ENCODE data around the gene RESP18. TPM values are rescaled to one million over a fixed set of nuclear protein-coding genes. Genes with fewer than 3 reads are reported as not detected.

The RESP18 gene
- polyA plus RNA-seq, 2 of the 4 experiments (the other 2 are of a cell fraction), result not detected

DNA sequence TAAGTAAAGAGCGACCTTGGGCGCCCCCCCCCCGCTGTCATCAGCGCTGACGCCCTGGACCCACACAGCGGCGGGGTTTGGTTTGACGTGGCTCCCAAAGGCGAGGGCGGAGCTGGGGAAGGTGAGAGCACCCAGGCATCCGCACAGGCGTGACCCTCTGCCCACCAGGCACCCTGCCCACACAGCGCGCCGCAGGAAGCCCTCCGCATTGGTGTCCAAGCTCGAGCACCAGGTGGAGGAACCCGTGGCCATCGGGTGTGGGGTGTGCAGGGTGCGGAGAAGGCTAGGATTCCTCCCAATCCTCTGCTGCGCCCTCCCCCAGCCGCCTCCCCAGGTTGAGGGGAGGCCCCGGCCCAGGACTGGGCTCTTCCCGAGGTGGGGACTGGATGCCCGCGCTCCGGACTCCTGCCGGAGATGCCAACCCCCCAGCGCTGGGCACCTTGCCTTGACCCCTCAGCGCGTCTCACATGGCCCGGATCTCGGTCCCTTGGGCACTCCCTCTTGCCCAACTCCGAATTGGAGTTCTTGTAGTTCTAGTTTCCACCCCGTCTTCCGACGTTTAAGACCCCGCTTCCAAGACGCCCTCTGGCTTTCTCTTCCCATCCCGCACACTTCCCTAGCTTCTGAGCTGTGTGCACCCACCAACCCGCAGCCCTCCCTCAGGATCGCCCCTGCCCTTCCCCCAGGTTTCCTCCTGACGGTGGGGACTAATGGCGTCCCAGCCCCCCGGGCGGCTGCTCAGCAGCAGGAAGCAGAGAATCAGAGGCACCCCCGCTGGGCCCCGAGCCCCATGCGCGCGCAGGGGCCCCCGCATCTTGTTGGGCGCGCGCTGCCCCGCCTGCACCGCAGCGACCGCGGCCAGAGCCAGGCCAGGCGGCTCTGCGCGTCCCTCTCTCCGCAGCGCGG, 25.9 kb upstream of the RESP18 start:
- FAIRE-seq, result no peak
- ATAC-seq, result peak; percentile 58 to 68
- ChIA-PET POLR2A (interaction anchor here (0.8 kb wide), 1 partner anchor 10 kb away, joined by 3 read pairs; no protein-coding TSS in a partner anchor), CTCF (interaction anchor here (0.6 to 2.0 kb wide), 7 partner anchors 24 to 874 kb away, joined by 3 to 7 read pairs (median 4); no protein-coding TSS in a partner anchor)
- Histone ChIP-seq H3K4me2 (peak overlapping the region; percentile 95), H3K9me3 (no peaks in the 10 kb centered on the region), H3K27ac (peak overlapping the region in 1 of 2 experiments; percentile 19; a peak in 1 of 6 replicates), H3K4me1 (peaks cover 21% of the 10 kb centered on the region), H3K4me3 (peak overlapping the region; percentile 40)
- TF ChIP-seq NR3C1 (IDR thresholded peaks at IDR 0.05) (no peak), NFE2L2 (conservative IDR thresholded peaks at IDR 0.05; ENCODE audit: low read length) (no peak)
- TF ChIP-seq, protein P1, sequence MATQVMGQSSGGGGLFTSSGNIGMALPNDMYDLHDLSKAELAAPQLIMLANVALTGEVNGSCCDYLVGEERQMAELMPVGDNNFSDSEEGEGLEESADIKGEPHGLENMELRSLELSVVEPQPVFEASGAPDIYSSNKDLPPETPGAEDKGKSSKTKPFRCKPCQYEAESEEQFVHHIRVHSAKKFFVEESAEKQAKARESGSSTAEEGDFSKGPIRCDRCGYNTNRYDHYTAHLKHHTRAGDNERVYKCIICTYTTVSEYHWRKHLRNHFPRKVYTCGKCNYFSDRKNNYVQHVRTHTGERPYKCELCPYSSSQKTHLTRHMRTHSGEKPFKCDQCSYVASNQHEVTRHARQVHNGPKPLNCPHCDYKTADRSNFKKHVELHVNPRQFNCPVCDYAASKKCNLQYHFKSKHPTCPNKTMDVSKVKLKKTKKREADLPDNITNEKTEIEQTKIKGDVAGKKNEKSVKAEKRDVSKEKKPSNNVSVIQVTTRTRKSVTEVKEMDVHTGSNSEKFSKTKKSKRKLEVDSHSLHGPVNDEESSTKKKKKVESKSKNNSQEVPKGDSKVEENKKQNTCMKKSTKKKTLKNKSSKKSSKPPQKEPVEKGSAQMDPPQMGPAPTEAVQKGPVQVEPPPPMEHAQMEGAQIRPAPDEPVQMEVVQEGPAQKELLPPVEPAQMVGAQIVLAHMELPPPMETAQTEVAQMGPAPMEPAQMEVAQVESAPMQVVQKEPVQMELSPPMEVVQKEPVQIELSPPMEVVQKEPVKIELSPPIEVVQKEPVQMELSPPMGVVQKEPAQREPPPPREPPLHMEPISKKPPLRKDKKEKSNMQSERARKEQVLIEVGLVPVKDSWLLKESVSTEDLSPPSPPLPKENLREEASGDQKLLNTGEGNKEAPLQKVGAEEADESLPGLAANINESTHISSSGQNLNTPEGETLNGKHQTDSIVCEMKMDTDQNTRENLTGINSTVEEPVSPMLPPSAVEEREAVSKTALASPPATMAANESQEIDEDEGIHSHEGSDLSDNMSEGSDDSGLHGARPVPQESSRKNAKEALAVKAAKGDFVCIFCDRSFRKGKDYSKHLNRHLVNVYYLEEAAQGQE (IDR thresholded peaks at IDR 0.05), result no peak
- TF ChIP-seq, protein P2, sequence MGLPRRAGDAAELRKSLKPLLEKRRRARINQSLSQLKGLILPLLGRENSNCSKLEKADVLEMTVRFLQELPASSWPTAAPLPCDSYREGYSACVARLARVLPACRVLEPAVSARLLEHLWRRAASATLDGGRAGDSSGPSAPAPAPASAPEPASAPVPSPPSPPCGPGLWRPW (IDR thresholded peaks at IDR 0.05), result no peak
- 24% methylated on average over 52 of the region's 66 CpGs for WGBS (ENCODE audit: missing lambda C conversion rate)
- peak in 1 of 2 experiments; percentile 15 for DNase-seq (ENCODE audit: low read depth in 1 of 2, low spot score in 1 of 2)

DNA sequence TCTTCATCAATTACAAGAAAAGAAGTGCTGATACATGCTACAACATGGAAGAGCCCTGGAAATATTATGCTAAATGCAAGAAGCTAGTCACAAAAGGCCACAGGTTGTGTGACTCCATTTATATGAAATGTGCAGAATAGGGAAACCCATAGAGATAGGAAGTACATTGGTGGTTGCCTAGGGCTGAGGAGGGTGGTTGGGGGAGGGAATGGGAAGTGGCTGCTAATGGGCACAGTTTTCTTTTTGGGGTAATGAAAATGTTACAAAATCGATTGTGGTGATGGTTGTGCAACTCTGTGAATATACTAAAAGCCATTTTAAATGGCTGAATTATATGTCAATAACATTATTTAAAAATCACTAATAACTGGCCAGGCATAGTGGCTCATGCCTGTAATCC, 24.3 kb upstream of the RESP18 start:
- WGBS (ENCODE audit: missing lambda C conversion rate), result 14% methylated on average over 1 of the region's 1 CpG
- no peak for TF ChIP-seq TP53 (CRISPR knock-in tag; IDR thresholded peaks at IDR 0.05)
- no peak for TF ChIP-seq JUNB (IDR thresholded peaks at IDR 0.05)
- no peak for TF ChIP-seq SREBF2 (IDR thresholded peaks at IDR 0.05)
- no peak for TF ChIP-seq RAD21 (conservative IDR thresholded peaks at IDR 0.05 in 1 of 2, IDR thresholded peaks at IDR 0.05 in 1 of 2)
- TF ChIP-seq CHD4 (IDR thresholded peaks at IDR 0.05; ENCODE audit: borderline replicate concordance), result no peak
- TF ChIP-seq, protein P3, sequence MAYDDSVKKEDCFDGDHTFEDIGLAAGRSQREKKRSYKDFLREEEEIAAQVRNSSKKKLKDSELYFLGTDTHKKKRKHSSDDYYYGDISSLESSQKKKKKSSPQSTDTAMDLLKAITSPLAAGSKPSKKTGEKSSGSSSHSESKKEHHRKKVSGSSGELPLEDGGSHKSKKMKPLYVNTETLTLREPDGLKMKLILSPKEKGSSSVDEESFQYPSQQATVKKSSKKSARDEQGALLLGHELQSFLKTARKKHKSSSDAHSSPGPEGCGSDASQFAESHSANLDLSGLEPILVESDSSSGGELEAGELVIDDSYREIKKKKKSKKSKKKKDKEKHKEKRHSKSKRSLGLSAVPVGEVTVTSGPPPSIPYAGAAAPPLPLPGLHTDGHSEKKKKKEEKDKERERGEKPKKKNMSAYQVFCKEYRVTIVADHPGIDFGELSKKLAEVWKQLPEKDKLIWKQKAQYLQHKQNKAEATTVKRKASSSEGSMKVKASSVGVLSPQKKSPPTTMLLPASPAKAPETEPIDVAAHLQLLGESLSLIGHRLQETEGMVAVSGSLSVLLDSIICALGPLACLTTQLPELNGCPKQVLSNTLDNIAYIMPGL (CRISPR knock-in tag; IDR thresholded peaks at IDR 0.05; ENCODE audit: borderline replicate concordance), result no peak
- TF ChIP-seq TFCP2L1 (CRISPR knock-in tag; IDR thresholded peaks at IDR 0.05), result no peak
- TF ChIP-seq, protein P4, sequence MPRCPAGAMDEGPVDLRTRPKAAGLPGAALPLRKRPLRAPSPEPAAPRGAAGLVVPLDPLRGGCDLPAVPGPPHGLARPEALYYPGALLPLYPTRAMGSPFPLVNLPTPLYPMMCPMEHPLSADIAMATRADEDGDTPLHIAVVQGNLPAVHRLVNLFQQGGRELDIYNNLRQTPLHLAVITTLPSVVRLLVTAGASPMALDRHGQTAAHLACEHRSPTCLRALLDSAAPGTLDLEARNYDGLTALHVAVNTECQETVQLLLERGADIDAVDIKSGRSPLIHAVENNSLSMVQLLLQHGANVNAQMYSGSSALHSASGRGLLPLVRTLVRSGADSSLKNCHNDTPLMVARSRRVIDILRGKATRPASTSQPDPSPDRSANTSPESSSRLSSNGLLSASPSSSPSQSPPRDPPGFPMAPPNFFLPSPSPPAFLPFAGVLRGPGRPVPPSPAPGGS (IDR thresholded peaks at IDR 0.05), result no peak
- ChIA-PET POLR2A (no interaction called here), CTCF (interaction anchor here (0.6 to 2.0 kb wide), 5 partner anchors 15 to 480 kb away, joined by 3 to 7 read pairs (median 4); no protein-coding TSS in a partner anchor)
- FAIRE-seq (no peak), DNase-seq (ENCODE audit: low read depth in 1 of 2, low spot score in 1 of 2) (no peak), ATAC-seq (no peak)
- Histone ChIP-seq H3K4me3 (no peak overlapping the region), H3K9me3 (no peaks in the 10 kb centered on the region), H3K4me2 (no peak overlapping the region), H3K27ac (no peak overlapping the region), H3K4me1 (peaks cover 9% of the 10 kb centered on the region; the same call in 2 of the 3 replicates)

DNA sequence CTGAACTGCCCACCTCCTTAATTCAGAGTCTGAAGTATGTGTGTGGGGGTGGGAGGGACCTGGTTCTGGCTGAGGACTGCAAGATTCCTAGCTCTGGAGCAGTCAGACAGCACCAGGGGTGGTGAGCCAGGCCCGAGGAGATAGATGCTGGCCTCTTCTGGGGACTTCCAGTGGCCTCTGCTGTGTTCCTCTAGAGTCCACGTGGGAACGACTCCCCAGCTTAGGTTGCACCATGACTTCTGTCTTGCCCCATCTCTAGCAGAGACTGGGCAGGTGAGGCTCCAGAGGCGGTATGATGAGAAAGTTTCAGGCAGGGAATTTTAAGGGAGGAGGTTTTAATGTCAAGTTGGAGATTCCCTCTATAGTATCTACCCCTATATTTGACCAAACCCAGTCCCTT, 22.0 kb upstream of the RESP18 start:
- Histone ChIP-seq H3K4me2 (no peak overlapping the region), H3K9me3 (no peaks in the 10 kb centered on the region), H3K4me1 (peaks cover 9% of the 10 kb centered on the region; the same call in 2 of the 3 replicates), H3K4me3 (no peak overlapping the region), H3K27ac (no peak overlapping the region)
- TF ChIP-seq ESRRA (IDR thresholded peaks at IDR 0.05; ENCODE audit: borderline replicate concordance, low read length), result no peak
- TF ChIP-seq FOSB (CRISPR knock-in tag; IDR thresholded peaks at IDR 0.05), result no peak
- no peak for TF ChIP-seq GATA3 (IDR thresholded peaks at IDR 0.05; ENCODE audit: borderline replicate concordance)
- no peak for TF ChIP-seq EHF (CRISPR knock-in tag; IDR thresholded peaks at IDR 0.05)
- TF ChIP-seq ZC3H11A (IDR thresholded peaks at IDR 0.05), result no peak
- no peak for TF ChIP-seq TP53 (CRISPR knock-in tag; IDR thresholded peaks at IDR 0.05)
- TF ChIP-seq HEYL (CRISPR knock-in tag; IDR thresholded peaks at IDR 0.05), result no peak
- no peak for TF ChIP-seq ZFP36 (IDR thresholded peaks at IDR 0.05; ENCODE audit: borderline replicate concordance, partially characterized antibody)
- TF ChIP-seq, protein P4 (IDR thresholded peaks at IDR 0.05), result no peak
- no peak for TF ChIP-seq MAFK (IDR thresholded peaks at IDR 0.05; ENCODE audit: partially characterized antibody)
- TF ChIP-seq, protein P5, sequence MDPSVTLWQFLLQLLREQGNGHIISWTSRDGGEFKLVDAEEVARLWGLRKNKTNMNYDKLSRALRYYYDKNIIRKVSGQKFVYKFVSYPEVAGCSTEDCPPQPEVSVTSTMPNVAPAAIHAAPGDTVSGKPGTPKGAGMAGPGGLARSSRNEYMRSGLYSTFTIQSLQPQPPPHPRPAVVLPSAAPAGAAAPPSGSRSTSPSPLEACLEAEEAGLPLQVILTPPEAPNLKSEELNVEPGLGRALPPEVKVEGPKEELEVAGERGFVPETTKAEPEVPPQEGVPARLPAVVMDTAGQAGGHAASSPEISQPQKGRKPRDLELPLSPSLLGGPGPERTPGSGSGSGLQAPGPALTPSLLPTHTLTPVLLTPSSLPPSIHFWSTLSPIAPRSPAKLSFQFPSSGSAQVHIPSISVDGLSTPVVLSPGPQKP (IDR thresholded peaks at IDR 0.05; ENCODE audit: low read depth, low read length), result no peak
- no peak for TF ChIP-seq POLR2A (IDR thresholded peaks at IDR 0.05; ENCODE audit: low read length)
- ATAC-seq (no peak), DNase-seq (ENCODE audit: low read depth in 1 of 2, low spot score in 1 of 2) (no peak), FAIRE-seq (no peak)
- ChIA-PET POLR2A (no interaction called here), CTCF (interaction anchor here (1.0 kb wide), 1 partner anchor 19 kb away, joined by 3 read pairs; no protein-coding TSS in a partner anchor)
- WGBS (ENCODE audit: missing lambda C conversion rate), result 30% methylated on average over 4 of the region's 4 CpGs

All from A549 (cell line).